GM21390 (cell line): ENCODE measurements around the gene KLHL11.

Source experiments
- ATAC-seq: cut with Tn5 transposase; IDR thresholded peaks from one replicate; pipeline ENCODE4 v1.9.1; 2021; ENCODE audit not compliant: unreplicated experiment

The KLHL11 gene

DNA sequence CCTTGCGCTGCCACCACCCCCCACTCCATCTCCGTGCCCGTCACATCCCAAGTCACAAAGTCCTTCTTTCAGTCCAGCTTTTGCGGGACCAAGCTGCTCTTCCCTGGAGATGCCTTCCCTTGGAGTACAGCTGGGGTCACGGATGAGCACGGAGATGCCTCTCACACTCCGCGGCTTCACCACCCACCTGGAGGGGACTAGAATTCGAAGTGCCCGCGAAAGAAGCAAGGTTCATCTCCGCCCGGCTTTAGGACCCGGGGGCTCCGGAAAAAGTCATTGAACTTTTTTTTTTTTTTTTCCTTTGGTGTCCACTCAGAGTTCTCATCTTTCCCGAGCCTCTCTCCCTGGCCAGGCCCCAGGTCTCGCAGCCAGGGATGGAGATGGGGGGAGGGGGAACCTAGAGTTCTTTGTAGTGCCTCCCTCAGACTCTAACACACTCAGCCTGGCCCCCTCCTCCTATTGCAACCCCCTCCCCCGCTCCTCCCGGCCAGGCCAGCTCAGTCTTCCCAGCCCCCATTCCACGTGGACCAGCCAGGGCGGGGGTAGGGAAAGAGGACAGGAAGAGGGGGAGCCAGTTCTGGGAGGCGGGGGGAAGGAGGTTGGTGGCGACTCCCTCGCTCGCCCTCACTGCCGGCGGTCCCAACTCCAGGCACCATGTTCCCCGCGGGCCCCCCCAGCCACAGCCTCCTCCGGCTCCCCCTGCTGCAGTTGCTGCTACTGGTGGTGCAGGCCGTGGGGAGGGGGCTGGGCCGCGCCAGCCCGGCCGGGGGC is 52.7 kb downstream of the KLHL11 start, which contains the start of gene FKBP10:
TSS of gene FKBP10 (plus strand) at position 624 of the 771 bp plus-strand sequence. CDS start at position 655, 31 bp downstream.
- ATAC-seq, result no peak

DNA sequence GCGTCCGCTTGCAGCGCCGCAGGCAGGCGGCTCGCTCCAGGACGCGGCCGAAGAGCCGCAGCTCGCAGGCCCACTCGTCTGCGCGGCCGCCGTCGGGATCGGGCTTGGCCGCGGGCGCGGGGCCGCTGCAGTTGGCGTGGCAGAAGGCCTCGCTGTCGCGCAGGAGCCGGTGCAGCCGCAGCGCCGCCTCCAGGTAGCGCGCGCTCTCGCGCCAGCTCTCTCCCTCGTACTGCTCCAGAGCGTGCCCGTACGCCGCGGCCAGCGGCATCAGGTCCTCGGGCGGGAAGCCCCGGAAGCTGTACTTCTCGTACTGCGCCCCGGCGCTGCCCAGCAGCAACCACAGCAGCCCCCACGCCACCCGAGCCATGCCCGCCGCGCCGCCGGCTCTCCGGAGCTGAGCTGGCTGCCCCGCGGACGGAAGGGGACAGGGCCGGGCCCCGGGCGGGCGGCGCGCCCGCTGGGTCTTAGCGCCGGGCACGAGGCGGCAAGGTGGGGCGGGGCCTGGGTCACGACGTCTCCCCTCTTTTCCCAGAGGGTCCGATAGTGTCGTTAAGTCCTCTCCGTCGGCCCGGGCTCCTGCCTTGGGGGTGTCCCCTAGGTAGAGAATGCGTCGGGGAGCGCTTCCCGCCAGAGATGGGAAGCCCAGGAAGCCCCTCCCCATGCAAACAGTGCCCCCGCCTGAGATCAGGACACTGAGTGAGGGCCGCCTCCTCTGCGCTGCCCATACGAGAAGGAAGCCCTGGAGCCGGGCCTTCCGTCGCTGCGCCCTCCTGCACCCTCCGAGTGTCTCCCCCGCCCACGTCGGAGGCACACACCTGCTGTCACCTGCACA is 53.5 kb downstream of the KLHL11 start, which contains the start of gene P3H4:
TSS of gene P3H4 (minus strand) at position 401 of the 832 bp plus-strand sequence. CDS start at position 367, 34 bp downstream.
- peak; percentile 64 for ATAC-seq

DNA sequence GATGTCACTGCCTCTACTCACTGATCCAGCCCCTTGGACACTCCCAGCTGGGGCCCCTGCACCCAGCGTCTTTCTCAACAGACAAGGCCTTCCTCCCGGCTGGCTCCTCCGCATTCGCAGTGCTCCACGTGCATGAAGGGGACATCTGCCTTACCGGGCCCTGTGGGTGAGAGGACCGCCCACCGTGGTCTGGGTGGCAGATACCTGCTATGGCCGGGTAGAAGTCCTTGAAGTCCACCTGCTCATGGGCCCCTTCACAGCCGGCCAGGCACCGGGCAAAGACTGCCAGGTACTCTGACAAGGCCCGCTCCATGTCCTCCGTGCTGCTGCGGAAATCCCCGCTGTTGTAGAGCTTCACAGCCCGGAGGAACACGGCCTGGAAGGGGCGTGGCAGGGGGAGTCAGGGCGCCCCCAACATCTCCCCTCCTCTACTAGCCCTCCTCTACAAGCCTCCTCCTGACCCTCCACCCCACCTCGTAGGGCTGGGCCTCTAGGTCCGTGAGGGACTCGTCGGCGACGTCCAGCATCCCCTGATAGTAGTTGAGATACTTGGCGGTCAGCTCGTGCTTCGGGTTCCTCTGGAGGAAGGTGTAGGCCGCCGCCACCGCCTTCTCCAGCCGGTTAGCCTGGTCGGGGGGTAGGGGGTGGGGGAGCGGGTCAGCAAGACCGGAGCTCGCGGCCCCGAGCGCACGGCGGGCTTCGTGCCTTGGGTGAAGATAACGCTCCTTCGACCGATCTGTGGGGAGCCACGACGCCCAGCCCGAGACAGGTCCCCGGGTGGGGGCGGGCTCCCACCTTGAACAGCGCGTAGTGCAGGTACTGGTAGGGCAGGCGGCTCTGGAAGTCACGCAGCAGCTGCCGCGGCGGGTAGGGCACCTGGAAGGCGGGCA is 54.3 kb downstream of the KLHL11 start:
- no peak for ATAC-seq

DNA sequence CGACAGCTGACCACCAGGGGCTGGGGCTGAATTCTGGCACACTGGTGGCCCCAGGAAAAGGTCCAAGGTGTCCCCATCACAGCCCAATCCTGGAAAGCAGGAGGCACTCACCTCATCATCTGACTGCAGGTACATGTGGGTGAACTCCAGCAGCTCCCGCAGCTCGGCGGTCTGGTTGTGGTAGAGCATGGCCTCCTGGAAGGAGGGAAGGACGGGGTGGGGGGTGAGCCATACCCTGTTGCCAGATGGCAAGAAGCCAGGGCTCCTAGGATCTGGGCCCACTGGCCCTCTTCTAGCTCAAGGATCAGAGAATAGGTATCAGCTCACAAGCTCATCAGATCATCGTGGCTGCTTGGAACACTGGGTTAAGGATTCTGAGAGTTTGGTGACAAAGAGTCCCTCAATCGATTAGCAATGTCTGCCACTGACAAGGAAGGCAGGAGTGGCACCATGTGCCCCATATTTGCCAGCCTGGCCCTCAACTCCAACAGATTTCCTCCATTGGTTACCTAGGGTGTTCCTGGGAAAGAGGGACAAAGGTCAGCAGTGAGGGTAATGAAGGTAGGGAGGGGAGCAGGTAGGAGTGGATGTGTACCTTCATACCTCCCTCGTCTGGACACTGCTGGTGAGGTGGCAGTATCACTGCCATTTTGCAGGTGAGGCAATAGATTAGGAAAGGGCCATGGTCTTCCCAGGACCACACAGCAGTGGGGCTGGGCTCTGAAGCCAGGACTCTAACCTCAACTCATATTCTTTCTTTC is 58.4 kb downstream of the KLHL11 start:
- no peak for ATAC-seq
